CD4-positive, alpha-beta T cell (primary cell): ENCODE data around the gene NTRK2. TPM values are rescaled to one million over a fixed set of nuclear protein-coding genes. Genes with fewer than 3 reads are reported as not detected.

Experiments
- ATAC-seq: fragments of 200-7000 bp; cut with Tn5 transposase; one replicate; pipeline ENCODE4 v1.10.0; 2022; ENCODE audit warnings: mild to moderate bottlenecking; ENCODE audit not compliant: poor library complexity
- CTCF ChIA-PET: fragments of 350-600 bp; sonication (Branson Sonifier 250); formaldehyde crosslinking; loops from one replicate; lab custom pipeline; 2021; ENCODE audit warnings: antibody characterized with exemption, inconsistent platforms; lab: Charles Lee
- POLR2A ChIA-PET: fragments of 350-600 bp; sonication (Branson Sonifier 250); formaldehyde crosslinking; loops from one replicate; lab custom pipeline; 2021; ENCODE audit warnings: antibody characterized with exemption, inconsistent platforms; lab: Charles Lee
- DNase-seq, 14 experiments: peaks; one replicate each; pipeline ENCODE4 v3.0.0-alpha.2; 2013 to 2020; ENCODE audit warnings: mixed read lengths in 2 of 14
- H3K27ac ChIP-seq, 2 donors: one replicate each; pipeline versions ENCODE4 v1.5.1 to v1.7.0; 2013; ENCODE audit warnings: low read length in 2 of 2, low read depth in 1 of 2, mild to moderate bottlenecking in 1 of 2
- H3K27me3 ChIP-seq, 2 experiments: 1 replicate in 1 of 2; 2 replicates in 1 of 2; pipeline versions ENCODE4 v1.6.1 to v1.7.0; 2013; ENCODE audit warnings: low read length in 2 of 2, control low read depth in 1 of 2, mild to moderate bottlenecking in 1 of 2, moderate library complexity in 1 of 2; ENCODE audit not compliant: insufficient read depth in 2 of 2, control insufficient read depth in 1 of 2
- H3K36me3 ChIP-seq: one replicate; pipeline ENCODE4 v1.6.1; 2013; ENCODE audit warnings: low read length, control low read depth; ENCODE audit not compliant: insufficient read depth
- H3K4me1 ChIP-seq: one replicate; pipeline ENCODE4 v1.6.1; 2013; ENCODE audit warnings: low read length, control low read depth; ENCODE audit not compliant: insufficient read depth
- H3K4me3 ChIP-seq: one replicate; pipeline ENCODE4 v1.5.1; 2013; ENCODE audit warnings: mild to moderate bottlenecking, low read length, moderate library complexity
- H3K9me3 ChIP-seq, 2 experiments: 1 replicate in 1 of 2; 2 replicates in 1 of 2; pipeline versions ENCODE4 v1.6.1 to v1.7.0; 2013; ENCODE audit warnings: low read length in 2 of 2, mild to moderate bottlenecking in 2 of 2, control low read depth in 1 of 2, moderate library complexity in 1 of 2; ENCODE audit not compliant: control insufficient read depth in 1 of 2, insufficient read depth in 1 of 2
- H3K27ac Mint-ChIP-seq: one replicate; pipeline ENCODE4 v1.8.0; 2020; ENCODE audit warnings: mixed read lengths
- H3K27me3 Mint-ChIP-seq: one replicate; pipeline ENCODE4 v1.8.0; 2021; ENCODE audit warnings: mixed read lengths
- H3K36me3 Mint-ChIP-seq: one replicate; pipeline ENCODE4 v1.8.0; 2021; ENCODE audit warnings: low read depth, mixed read lengths
- H3K4me1 Mint-ChIP-seq: one replicate; pipeline ENCODE4 v1.8.0; 2021; ENCODE audit warnings: low read depth, mixed read lengths
- H3K4me3 Mint-ChIP-seq: one replicate; pipeline ENCODE4 v1.8.0; 2020; ENCODE audit warnings: mild to moderate bottlenecking, mixed read lengths
- H3K9me3 Mint-ChIP-seq: one replicate; pipeline ENCODE4 v1.8.0; 2020; ENCODE audit warnings: mixed read lengths
- intact Hi-C, 2 experiments: fragments of 100-400 bp; cut with DNase I in 1 of 2; cut with micrococcal nuclease in 1 of 2; formaldehyde crosslinking; loops; one replicate each; pipeline versions ENCODE4 v1.15.1 to v1.9.0; 2023 to 2025; cut with DNase I, micrococcal nuclease
- total RNA-seq, 174 experiments: library from RNA in 2 of 174; stranded (reverse) in 2 of 174; gene quantifications; one replicate each; pipeline ENCODE4 v1.2.3 and lab custom pipeline; 2021 to 2026
- TF ChIP-seq, protein P1 (sequence below): fragments of 200-600 bp; IDR thresholded peaks from one replicate; pipeline ENCODE4 v1.8.0; 2022; ENCODE audit warnings: antibody characterized with exemption, mild to moderate bottlenecking

Gene NTRK2
- total RNA-seq, 2 experiments from 2014 or later = 0.06 to 0.14 TPM

- H3K4me3 ChIP-seq = no peak overlapping the region
- Mint-ChIP-seq H3K9me3 (no peaks in the 10 kb centered on the region), H3K36me3 (no peaks in the 10 kb centered on the region), H3K4me1 (no peaks in the 10 kb centered on the region), H3K27ac (no peak overlapping the region), H3K4me3 (no peak overlapping the region), H3K27me3 (peaks cover 3% of the 10 kb centered on the region)
- DNase-seq (no peak), ATAC-seq (no peak)
- intact Hi-C loops = no loop called here
- H3K36me3 ChIP-seq = no peaks in the 10 kb centered on the region
- ChIA-PET POLR2A (no interaction called here), CTCF (no interaction called here)
- no peaks in the 10 kb centered on the region for H3K4me1 ChIP-seq
- H3K9me3 ChIP-seq = no peaks in the 10 kb centered on the region
- no peak overlapping the region for H3K27ac ChIP-seq
- TF ChIP-seq, protein P1, sequence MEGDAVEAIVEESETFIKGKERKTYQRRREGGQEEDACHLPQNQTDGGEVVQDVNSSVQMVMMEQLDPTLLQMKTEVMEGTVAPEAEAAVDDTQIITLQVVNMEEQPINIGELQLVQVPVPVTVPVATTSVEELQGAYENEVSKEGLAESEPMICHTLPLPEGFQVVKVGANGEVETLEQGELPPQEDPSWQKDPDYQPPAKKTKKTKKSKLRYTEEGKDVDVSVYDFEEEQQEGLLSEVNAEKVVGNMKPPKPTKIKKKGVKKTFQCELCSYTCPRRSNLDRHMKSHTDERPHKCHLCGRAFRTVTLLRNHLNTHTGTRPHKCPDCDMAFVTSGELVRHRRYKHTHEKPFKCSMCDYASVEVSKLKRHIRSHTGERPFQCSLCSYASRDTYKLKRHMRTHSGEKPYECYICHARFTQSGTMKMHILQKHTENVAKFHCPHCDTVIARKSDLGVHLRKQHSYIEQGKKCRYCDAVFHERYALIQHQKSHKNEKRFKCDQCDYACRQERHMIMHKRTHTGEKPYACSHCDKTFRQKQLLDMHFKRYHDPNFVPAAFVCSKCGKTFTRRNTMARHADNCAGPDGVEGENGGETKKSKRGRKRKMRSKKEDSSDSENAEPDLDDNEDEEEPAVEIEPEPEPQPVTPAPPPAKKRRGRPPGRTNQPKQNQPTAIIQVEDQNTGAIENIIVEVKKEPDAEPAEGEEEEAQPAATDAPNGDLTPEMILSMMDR = no peak
- no peaks in the 10 kb centered on the region for H3K27me3 ChIP-seq
These were observed 338.2 kb downstream of the NTRK2 start for GRCh38 chr9:85007748-85008147.

GRCh38 chr9:85008215-85008614 is 338.7 kb downstream of the NTRK2 start:
- Mint-ChIP-seq H3K9me3 (no peaks in the 10 kb centered on the region), H3K36me3 (no peaks in the 10 kb centered on the region), H3K4me3 (no peak overlapping the region), H3K4me1 (no peaks in the 10 kb centered on the region), H3K27me3 (peaks cover 3% of the 10 kb centered on the region), H3K27ac (no peak overlapping the region)
- H3K9me3 ChIP-seq = no peaks in the 10 kb centered on the region
- intact Hi-C loops = no loop called here
- H3K4me1 ChIP-seq = no peaks in the 10 kb centered on the region
- POLR2A ChIA-PET = no interaction called here
- ATAC-seq = no peak
- H3K36me3 ChIP-seq = no peaks in the 10 kb centered on the region
- TF ChIP-seq, protein P1 = no peak
- no peak overlapping the region for H3K27ac ChIP-seq
- no peaks in the 10 kb centered on the region for H3K27me3 ChIP-seq
- no peak for DNase-seq
- no peak overlapping the region for H3K4me3 ChIP-seq
- CTCF ChIA-PET = no interaction called here

DNA sequence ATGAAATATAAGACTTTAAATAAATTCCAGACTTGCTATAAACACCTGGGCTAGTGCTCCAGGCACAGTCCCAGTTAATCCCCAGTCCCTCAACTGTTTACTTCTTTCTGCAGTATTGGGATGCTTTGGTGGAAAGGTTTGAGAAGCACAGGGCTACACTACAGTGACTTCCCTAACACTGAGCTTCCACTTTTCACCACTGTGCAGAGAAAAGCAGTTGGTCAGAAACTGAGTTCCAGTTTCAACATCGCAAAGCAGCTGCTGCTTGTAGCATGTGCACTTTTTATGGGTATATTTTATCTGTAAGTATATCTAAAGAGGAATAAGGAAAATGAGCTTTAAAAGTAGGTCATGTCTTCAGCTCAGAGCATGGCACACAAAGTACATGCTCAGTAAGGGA is 339.7 kb downstream of the NTRK2 start:
- Mint-ChIP-seq H3K4me3 (no peak overlapping the region), H3K9me3 (no peaks in the 10 kb centered on the region), H3K27ac (no peak overlapping the region), H3K4me1 (no peaks in the 10 kb centered on the region), H3K27me3 (peaks cover 3% of the 10 kb centered on the region), H3K36me3 (no peaks in the 10 kb centered on the region)
- H3K4me1 ChIP-seq = no peaks in the 10 kb centered on the region
- no peaks in the 10 kb centered on the region for H3K9me3 ChIP-seq
- no peak overlapping the region for H3K4me3 ChIP-seq
- ATAC-seq (no peak), DNase-seq (no peak)
- H3K27ac ChIP-seq = no peak overlapping the region
- H3K36me3 ChIP-seq = no peaks in the 10 kb centered on the region
- TF ChIP-seq, protein P1 = no peak
- no peaks in the 10 kb centered on the region for H3K27me3 ChIP-seq
- POLR2A ChIA-PET = no interaction called here
- CTCF ChIA-PET = no interaction called here
- intact Hi-C loops = no loop called here
